RWPE2 (cell line): Measurements from ENCODE around the gene ELOVL1.

Source experiments
- ATAC-seq: fragments of 200-7000 bp; cut with Tn5 transposase; 3 replicates; pipeline ENCODE4 v1.9.1; 2021; ENCODE audit warnings: low read depth
- DNase-seq: peaks from one replicate; pipeline ENCODE4 v3.0.0-alpha.2; 2020; ENCODE audit warnings: low spot score
- H3K27ac ChIP-seq: fragments of 450-650 bp; 2 replicates; pipeline ENCODE4 v1.5.1; 2017; ENCODE audit warnings: mild to moderate bottlenecking; ENCODE audit not compliant: poor library complexity, severe bottlenecking
- H3K27me3 ChIP-seq: fragments of 250-450 bp; sonication (Bioruptor Pico); 2 replicates; pipeline ENCODE4 v1.5.1; 2021; ENCODE audit warnings: mild to moderate bottlenecking, moderate library complexity; ENCODE audit not compliant: insufficient read depth, poor library complexity, severe bottlenecking
- H3K36me3 ChIP-seq: fragments of 250-450 bp; sonication (Bioruptor Pico); 2 replicates; pipeline ENCODE4 v1.5.1; 2020; ENCODE audit warnings: low read depth, mild to moderate bottlenecking, moderate library complexity
- H3K4me1 ChIP-seq: fragments of 250-450 bp; sonication (Bioruptor Pico); 2 replicates; pipeline ENCODE4 v1.5.1; 2021; ENCODE audit warnings: mild to moderate bottlenecking, moderate library complexity; ENCODE audit not compliant: insufficient read depth, poor library complexity, severe bottlenecking
- H3K4me3 ChIP-seq: fragments of 250-450 bp; sonication (Bioruptor Pico); 2 replicates; pipeline ENCODE4 v1.5.1; 2021; ENCODE audit warnings: mild to moderate bottlenecking, moderate library complexity; ENCODE audit not compliant: severe bottlenecking
- H3K9me3 ChIP-seq: fragments of 250-450 bp; sonication (Bioruptor Pico); 2 replicates; pipeline ENCODE4 v1.5.1; 2021; ENCODE audit warnings: mild to moderate bottlenecking, moderate library complexity; ENCODE audit not compliant: severe bottlenecking
- CTCF ChIP-seq: fragments of 450-650 bp; IDR thresholded peaks from one replicate; pipeline ENCODE4 v1.5.1; 2017; ENCODE audit warnings: mild to moderate bottlenecking, moderate library complexity; ENCODE audit not compliant: poor library complexity, severe bottlenecking

ELOVL1 gene

DNA sequence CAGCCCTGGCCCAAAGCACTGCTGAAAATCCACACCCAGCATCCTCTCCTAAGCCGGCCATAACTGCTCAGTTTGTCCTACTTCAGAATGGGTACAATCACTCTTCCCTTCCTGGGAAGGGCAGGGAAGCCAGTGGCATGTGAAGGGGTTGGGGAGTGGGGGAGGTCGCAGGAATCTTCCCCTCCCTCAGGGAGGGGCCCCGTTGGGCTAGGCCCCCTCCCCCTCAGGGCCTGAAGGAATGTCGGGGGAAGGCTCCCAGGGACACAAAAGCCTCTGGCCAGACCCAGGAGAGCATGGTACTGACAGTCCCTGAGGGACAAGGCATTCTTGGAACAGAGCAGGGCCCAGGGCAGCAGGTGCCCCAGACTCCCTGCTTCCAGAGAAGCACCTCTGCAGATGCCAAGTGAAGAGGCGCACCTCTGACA is 1.2 kb downstream of the ELOVL1 start:
- no peak for DNase-seq
- Histone ChIP-seq H3K4me3 (peak overlapping the region; percentile 79), H3K27me3 (no peaks in the 10 kb centered on the region), H3K9me3 (no peaks in the 10 kb centered on the region), H3K27ac (peak overlapping the region; percentile 95), H3K4me1 (peaks cover 23% of the 10 kb centered on the region), H3K36me3 (peaks cover 38% of the 10 kb centered on the region)
- peak; percentile 3 for ATAC-seq
- no peak for TF ChIP-seq CTCF

- Histone ChIP-seq H3K36me3 (peaks cover 43% of the 10 kb centered on the region), H3K27ac (peak overlapping the region; percentile 95), H3K27me3 (no peaks in the 10 kb centered on the region), H3K9me3 (no peaks in the 10 kb centered on the region), H3K4me3 (peak overlapping the region; percentile 79), H3K4me1 (peaks cover 23% of the 10 kb centered on the region)
- no peak for TF ChIP-seq CTCF
- ATAC-seq (peak; percentile 53), DNase-seq (peak; percentile 89)
Measured at GRCh38 chr1:43366179-43366578, 1.6 kb downstream of the ELOVL1 start.

DNA sequence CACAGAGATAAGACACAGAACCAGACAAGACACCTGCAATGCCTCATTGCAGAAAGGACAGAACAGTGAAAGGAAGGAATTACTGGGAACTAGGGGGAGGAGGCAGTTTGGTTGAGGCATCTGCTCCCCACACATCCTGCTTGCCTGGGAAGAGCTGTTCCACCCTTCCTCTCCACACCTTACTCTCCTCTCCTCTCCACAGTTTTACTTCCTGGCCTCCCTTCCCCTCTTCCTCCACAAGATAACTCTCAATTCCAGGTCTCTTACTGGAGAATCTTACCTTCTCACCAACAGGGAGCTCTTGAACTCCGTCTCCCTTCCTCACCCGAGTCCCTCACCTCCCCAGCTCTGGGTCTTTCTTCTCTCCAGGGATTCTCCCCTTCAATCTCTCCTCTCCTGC is 2.1 kb downstream of the ELOVL1 start:
- ATAC-seq (no peak), DNase-seq (no peak)
- Histone ChIP-seq H3K4me1 (peaks cover 25% of the 10 kb centered on the region), H3K27me3 (no peaks in the 10 kb centered on the region), H3K4me3 (peak overlapping the region; percentile 79), H3K27ac (peak overlapping the region; percentile 95), H3K9me3 (no peaks in the 10 kb centered on the region), H3K36me3 (peaks cover 48% of the 10 kb centered on the region)
- TF ChIP-seq CTCF: no peak

DNA sequence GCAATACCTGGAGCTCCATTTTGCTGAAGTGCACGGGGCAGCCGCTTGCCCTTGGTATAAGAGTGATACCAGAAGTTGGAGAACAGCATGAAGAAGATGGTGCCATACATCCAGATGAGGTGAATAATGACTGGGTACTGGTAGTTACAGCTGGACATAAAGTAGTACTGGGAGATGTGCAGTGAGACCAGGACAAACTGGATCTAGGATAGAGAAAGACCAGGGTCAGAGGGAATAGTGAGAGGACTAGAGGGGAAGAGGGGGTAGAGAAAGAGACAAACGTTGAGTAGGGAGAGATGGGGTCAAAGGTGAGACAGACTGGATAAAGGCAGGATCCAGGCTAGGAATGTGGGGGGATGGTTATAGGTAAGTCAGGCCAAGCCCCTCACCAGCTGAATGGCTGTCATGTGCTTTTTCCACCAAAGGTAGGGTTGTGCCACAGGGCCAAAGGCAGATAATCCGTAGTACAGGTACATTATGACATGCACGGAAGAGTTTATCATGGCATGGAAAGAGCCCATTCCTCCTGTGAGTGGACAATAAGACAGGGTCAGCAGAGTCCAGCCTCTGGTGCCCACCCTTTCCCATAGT is 3.8 kb downstream of the ELOVL1 start:
- no peak for TF ChIP-seq CTCF
- no peak overlapping the region for H3K4me3 ChIP-seq
- peak overlapping the region; percentile 95 for H3K27ac ChIP-seq
- H3K9me3 ChIP-seq: no peaks in the 10 kb centered on the region
- ATAC-seq: no peak
- DNase-seq: no peak
- no peaks in the 10 kb centered on the region for H3K27me3 ChIP-seq
- H3K4me1 ChIP-seq: peaks cover 31% of the 10 kb centered on the region
- H3K36me3 ChIP-seq: peaks cover 61% of the 10 kb centered on the region

GRCh38 chr1:43363283-43363934 is 4.4 kb downstream of the ELOVL1 start:
- Histone ChIP-seq H3K27me3 (no peaks in the 10 kb centered on the region), H3K4me1 (peaks cover 28% of the 10 kb centered on the region), H3K36me3 (peaks cover 61% of the 10 kb centered on the region), H3K4me3 (no peak overlapping the region), H3K9me3 (no peaks in the 10 kb centered on the region), H3K27ac (peak overlapping the region; percentile 95)
- no peak for TF ChIP-seq CTCF
- DNase-seq: no peak
- ATAC-seq: no peak
